ENCODE results near the gene P2RY11. TPM values are rescaled to one million over a fixed set of nuclear protein-coding genes. Genes with fewer than 3 reads are reported as not detected.

P2RY11 gene
- total RNA-seq, 3 donors from 2014 or later: 14.1 to 18.5 (median 16.9) TPM

DNA sequence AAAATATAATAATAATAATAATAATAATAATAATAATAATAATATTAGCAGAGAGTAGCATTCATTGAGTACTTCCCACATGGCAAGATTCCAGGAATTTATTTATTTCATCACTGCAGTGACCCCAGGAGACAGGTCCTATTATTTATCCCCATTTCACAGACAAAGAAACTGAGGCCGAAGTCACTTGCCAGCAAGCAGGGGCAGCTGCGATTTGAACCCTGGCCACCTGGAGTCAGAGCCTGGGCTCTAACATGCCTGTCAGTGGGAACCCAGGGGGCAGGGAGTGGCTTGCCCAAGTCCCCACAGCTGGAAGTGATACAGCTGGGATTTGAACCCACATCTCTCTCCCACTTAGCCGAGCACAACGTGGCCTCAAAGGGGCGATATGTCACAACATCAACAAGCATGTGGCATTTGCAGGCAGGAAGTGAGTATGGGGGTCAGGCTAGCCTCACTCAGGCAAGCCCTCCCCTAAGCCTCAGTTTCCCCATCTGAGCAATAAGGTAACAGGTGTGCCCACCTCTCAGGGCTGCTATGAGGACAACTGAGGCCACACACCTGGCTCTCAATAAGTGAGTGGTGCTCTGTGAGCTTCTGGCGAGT lies 22.4 kb upstream of the P2RY11 start:
- ATAC-seq (no peak), DNase-seq (no peak)
- Histone ChIP-seq H3K4me3 (no peak overlapping the region), H3K9me3 (no peaks in the 10 kb centered on the region), H3K4me1 (ENCODE audit: low read depth) (no peaks in the 10 kb centered on the region), H3K36me3 (ENCODE audit: low read depth) (no peaks in the 10 kb centered on the region)
- intact Hi-C loops (cut with DNase I, micrococcal nuclease): no loop called here
- TF ChIP-seq, protein P1, sequence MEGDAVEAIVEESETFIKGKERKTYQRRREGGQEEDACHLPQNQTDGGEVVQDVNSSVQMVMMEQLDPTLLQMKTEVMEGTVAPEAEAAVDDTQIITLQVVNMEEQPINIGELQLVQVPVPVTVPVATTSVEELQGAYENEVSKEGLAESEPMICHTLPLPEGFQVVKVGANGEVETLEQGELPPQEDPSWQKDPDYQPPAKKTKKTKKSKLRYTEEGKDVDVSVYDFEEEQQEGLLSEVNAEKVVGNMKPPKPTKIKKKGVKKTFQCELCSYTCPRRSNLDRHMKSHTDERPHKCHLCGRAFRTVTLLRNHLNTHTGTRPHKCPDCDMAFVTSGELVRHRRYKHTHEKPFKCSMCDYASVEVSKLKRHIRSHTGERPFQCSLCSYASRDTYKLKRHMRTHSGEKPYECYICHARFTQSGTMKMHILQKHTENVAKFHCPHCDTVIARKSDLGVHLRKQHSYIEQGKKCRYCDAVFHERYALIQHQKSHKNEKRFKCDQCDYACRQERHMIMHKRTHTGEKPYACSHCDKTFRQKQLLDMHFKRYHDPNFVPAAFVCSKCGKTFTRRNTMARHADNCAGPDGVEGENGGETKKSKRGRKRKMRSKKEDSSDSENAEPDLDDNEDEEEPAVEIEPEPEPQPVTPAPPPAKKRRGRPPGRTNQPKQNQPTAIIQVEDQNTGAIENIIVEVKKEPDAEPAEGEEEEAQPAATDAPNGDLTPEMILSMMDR (IDR thresholded peaks at IDR 0.05): no peak

DNA sequence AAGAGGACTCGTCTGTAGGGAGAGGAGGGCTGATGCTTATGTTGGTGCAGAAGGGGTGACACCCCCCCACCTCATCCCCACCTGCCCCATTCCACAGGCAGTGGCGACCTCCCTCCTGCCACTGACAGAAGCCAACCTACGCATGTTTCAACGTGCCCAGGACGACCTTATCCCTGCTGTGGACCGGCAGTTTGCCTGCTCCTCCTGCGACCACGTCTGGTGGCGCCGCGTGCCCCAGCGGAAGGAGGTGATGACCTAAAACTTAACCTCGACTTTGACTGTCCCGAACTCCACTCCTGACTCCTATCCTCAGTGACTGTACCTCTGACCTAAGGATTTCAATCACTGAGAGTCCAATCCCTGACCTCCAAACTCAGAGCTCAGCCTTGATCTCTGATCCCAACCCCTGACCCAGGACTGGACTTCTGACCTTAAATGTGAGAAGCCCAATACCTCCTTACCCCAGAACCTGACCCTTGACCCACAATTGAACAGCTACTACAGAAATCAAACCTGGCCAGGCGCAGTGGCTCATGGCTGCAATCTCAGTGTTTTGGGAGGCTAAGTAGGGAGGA lies 21.6 kb upstream of the P2RY11 start:
- TF ChIP-seq, protein P1 (IDR thresholded peaks at IDR 0.05): no peak
- H3K4me1 ChIP-seq (ENCODE audit: low read depth): no peaks in the 10 kb centered on the region
- H3K4me3 ChIP-seq: no peak overlapping the region
- H3K36me3 ChIP-seq (ENCODE audit: low read depth): no peaks in the 10 kb centered on the region
- H3K9me3 ChIP-seq: no peaks in the 10 kb centered on the region
- intact Hi-C loops (cut with DNase I, micrococcal nuclease): no loop called here
- ATAC-seq (no peak), DNase-seq (no peak)

DNA sequence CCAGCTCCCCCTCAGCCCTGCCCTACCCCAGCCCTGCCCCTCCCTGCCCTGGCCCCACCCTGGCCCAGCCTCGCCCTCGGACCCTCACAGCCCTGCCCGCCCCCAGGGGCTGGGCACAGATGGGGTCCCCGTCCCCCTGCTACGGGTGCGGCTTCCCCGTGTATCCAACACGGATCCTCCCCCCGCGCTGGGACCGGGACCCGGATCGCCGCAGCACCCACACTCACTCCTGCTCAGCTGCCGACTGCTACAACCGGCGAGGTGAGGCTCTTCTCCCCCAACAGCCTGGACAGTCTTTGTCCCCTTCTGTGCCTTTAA lies 20.2 kb upstream of the P2RY11 start:
- H3K9me3 ChIP-seq: no peaks in the 10 kb centered on the region
- intact Hi-C loops (cut with DNase I, micrococcal nuclease): no loop called here
- H3K36me3 ChIP-seq (ENCODE audit: low read depth): no peaks in the 10 kb centered on the region
- ATAC-seq (no peak), DNase-seq (no peak)
- H3K4me3 ChIP-seq: no peak overlapping the region
- TF ChIP-seq, protein P1 (IDR thresholded peaks at IDR 0.05): no peak
- peaks cover 3% of the 10 kb centered on the region for H3K4me1 ChIP-seq (ENCODE audit: low read depth)

DNA sequence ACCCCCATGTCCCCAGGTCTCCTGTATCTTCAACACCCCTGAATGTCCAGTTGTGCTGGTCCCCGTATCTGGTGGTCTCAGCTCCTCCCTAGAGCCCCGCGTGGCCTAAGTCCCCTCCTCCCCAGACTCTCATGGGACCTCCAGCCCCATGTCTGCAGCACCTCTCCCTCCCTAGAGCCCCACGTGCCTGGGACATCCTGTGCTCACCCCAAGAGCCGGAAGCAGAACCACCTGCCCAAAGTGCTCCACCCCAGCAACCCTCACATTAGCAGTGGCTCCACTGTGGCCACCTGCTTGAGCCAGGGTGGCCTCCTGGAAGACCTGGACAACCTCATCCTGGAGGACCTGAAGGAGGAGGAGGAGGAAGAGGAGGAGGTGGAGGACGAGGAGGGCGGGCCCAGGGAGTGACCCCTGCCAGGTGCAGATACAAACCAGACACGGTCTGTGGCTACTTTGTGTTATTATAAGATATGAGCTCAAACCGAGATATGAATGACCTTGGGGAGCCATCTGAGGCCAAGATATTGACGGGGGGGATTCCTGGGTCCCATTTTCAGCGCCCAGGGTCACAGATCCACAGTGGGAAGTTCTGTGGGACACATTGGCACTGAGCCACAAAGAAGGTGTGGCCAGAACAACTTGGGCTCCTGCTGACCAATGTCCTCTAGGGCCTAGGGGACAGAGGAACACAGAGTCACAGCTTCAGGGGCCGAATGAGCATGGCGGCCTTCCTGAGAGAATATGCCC lies 19.4 kb upstream of the P2RY11 start:
- DNase-seq (no peak), ATAC-seq (no peak)
- H3K36me3 ChIP-seq (ENCODE audit: low read depth): no peaks in the 10 kb centered on the region
- no peaks in the 10 kb centered on the region for H3K9me3 ChIP-seq
- H3K4me1 ChIP-seq (ENCODE audit: low read depth): peaks cover 3% of the 10 kb centered on the region
- TF ChIP-seq, protein P1 (IDR thresholded peaks at IDR 0.05): no peak
- no peak overlapping the region for H3K4me3 ChIP-seq
- intact Hi-C loops (cut with DNase I, micrococcal nuclease): no loop called here

DNA sequence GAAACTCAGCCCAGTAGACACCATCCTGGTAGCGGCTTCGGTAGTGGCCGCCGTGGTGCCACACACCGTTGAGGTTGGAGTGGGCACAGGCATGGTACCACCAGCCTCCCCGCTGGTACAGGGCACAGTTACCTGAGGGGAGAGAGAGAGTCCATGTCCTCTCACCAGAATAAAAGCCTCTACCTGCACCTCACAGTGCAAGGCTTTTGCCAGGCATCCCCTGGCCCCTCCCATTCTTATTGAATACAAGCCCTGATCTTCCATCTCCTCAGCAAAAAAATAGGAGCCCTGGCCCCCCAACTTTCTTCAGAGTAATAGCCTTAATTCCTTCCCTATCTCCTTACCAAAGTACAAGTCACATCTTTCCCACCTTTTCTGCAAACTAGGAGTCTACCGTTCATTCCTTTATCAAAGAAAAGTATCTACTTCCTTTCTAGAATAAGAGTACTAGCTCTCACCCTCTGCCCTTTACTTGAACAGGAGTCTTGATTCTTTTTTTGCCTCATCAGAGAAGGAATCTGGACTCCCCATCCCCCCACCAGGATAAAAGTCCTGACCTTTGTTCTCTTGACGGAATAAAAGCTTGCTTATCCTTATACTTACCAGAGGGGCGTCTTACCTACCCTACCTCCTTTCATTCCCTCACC lies 18.7 kb upstream of the P2RY11 start:
- TF ChIP-seq, protein P1 (IDR thresholded peaks at IDR 0.05): no peak
- no peak for ATAC-seq
- Histone ChIP-seq H3K9me3 (no peaks in the 10 kb centered on the region), H3K4me3 (no peak overlapping the region), H3K36me3 (ENCODE audit: low read depth) (no peaks in the 10 kb centered on the region), H3K4me1 (ENCODE audit: low read depth) (peaks cover 3% of the 10 kb centered on the region)
- intact Hi-C loops (cut with DNase I, micrococcal nuclease): no loop called here
- DNase-seq: no peak
